Stimulated activated CD8-positive, alpha-beta memory T cell treated with anti-CD3 and anti-CD28 coated beads, Interleukin-7, amount 100 ng/mL, for 1 hour (primary cell): Measurements from ENCODE around the gene BAIAP2L2.
"Not testable (repeated sequence)": the region's sequence is repeated elsewhere in the genome, so short reads cannot be mapped to it uniquely, and the experiment has no call there.

Source experiments
- DNase-seq, 2 donors: peaks; one replicate each; pipeline ENCODE4 v3.0.0-alpha.2; 2020; ENCODE audit warnings: low read depth in 2 of 2

BAIAP2L2 gene, protein sequence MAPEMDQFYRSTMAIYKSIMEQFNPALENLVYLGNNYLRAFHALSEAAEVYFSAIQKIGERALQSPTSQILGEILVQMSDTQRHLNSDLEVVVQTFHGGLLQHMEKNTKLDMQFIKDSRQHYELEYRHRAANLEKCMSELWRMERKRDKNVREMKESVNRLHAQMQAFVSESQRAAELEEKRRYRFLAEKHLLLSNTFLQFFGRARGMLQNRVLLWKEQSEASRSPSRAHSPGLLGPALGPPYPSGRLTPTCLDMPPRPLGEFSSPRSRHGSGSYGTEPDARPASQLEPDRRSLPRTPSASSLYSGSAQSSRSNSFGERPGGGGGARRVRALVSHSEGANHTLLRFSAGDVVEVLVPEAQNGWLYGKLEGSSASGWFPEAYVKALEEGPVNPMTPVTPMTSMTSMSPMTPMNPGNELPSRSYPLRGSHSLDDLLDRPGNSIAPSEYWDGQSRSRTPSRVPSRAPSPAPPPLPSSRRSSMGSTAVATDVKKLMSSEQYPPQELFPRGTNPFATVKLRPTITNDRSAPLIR

DNA sequence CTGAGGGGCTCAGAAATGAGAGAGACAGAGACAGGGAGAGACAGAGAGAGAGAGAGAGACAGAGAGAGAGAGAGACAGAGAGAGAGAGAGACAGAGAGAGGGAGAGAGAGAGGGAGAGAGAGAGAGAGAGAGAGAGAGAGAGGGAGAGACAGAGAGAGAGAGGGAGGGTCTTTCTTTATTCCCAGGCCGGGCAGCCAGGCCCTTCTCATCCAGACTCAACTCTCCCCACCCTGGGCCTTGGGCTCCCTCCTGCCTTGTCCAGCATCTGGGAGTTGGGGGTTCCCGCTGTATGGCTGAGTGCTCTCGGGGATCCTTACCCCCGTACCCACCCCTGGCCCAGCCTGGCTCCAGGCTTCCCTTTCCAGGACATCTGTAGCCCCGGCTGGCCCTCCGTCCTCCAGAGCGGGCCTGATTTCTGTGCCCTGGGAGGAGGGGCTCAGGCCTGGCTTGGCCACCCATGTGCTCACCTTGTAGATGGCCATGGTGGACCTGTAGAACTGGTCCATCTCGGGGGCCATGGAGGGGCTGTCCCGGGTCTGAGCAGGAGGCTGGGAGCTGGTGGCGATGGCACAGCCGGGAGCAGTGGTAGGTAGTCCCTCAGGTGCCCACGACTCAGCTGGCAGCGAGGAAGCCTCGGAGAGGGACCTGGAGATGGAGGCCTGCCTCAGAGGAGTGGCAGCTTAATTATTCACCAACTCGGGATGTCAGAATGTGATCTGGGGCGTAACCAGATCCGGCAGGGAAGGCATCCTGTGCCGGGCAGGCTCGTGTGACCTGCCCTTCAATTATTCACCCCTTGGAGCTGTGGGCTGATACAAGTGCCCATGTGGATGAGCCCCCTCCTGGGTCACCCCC, at the start of gene BAIAP2L2:
BAIAP2L2 (minus strand) TSS at position 677 of the 855 bp plus-strand sequence; CDS start at position 518, 159 bp downstream.
- DNase-seq: no peak

DNA sequence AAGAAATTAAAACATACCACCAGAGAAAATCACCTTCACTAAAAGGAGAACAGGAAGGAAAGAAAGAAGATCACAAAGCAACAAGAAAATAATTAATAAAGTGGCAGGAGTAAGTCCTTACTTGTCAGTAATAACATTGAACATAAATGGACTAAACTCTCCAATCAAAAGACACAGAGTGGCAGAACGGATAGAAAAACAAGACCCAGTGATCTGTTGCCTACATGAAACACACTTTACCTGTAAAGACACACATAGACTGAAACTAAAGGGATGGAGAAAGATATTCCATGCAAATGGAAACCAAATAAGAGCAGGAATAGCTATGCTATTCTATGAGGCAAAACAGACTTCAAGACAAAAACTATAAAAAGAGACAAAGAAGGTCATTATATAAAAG, 45.2 kb upstream of the BAIAP2L2 start:
- no peak for DNase-seq

DNA sequence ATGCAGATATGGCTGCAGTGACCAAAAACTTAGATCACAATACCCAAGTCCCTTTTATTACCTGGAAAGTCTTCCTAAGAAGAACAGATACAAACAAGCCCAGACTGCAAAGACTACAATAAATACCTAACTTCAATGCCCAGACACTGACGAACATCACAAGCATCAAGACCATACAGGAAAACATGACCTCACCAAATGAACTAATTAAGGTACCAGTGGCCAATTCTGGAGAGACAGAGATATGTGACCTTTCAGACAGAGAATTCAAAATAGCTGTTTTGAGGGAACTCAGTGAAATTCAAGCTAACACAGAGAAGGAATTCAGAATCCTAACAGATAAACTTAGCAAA, 44.1 kb upstream of the BAIAP2L2 start:
- DNase-seq: not testable (repeated sequence)

DNA sequence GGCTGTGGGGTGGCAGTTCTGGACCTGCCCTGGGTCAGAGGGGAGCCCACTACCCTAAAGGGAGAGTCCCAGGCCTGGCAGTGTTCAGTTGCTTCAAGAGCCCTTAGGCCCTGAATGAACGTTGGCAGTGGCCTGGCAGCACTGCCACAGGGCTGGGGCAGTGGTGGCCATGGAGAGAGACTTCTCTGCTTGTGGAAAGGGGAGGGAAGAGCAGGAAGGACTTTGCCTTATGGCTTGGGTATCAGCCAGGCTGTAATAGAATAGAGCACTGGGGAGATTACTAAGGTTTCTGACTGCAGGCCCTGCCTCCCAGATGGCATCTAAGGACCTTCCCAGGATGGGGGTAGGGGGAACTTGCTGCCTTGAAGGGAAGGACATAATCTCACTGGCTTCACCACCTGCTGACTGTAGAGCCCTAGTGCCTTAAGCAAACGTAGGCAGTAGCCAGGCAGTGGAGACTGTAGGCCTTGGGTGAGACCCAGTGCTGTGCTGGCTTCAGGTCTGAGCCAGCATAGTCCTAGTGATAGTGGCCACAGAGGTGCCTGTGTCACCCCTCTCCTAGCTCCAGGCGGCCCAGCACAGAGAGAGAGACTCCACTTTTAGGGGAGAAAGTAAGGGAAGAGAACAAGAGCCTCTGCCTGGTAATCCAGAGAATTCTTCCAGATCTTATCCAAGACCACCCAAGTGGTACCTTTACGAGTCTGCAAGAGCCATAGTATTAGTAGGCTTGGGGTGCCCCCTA, 43.5 kb upstream of the BAIAP2L2 start:
- no peak for DNase-seq

DNA sequence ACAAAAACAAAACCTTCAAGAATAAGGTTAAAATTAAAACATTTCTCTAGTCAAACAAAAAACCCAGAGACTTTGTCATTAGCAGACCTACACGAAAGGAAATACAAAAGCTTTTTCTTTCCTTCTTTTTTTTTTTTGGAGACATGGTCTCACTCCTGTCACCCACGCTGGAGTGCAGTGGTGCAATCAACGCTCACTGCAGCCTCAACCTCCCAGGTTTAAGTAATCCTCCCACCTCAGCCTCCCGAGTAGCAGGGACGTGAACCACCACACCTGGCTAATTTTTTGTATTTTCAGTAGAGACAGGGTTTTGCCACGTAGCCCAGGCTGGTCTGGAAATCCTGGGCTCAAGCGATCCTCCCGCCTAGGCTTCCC, 40.6 kb upstream of the BAIAP2L2 start:
- no peak for DNase-seq

DNA sequence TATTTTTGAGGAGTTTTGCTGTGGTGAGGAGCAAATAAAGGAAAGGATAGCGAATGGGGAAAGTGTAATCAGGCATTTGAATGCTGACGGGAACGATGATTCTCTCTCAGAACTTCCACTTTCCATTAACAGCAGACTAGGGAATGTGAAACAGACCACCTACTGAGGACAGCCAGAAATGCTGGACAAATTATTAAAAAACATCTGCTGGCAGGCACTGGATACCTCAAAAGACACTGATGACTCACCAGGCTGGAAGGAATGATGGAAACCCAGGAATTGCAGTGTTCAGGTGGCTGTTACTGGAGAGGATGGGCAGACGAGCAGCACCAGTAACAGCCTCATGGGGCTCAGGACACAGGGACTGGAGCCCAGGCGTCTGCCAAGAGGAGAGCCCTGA, 37.8 kb upstream of the BAIAP2L2 start:
- no peak for DNase-seq

DNA sequence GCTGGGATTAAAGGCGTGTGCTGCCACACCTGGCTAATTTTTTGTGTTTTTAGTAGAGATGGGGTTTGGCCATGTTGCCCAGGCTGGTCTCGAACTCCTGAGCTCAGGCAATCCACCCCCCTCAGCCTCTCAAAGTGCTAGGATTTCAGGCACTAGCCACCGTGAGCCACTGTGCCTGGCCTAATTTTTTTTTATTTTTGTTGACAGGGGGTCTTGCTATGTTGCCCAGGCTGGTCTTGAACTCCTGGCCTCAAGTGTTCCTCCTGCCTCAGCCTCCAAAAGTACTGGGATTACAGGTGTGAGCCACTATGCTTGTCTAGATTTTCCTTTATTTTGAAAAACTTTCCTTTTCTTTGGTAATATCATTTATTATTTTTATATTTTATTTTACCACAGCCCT, 35.7 kb upstream of the BAIAP2L2 start:
- not testable (repeated sequence) for DNase-seq

DNA sequence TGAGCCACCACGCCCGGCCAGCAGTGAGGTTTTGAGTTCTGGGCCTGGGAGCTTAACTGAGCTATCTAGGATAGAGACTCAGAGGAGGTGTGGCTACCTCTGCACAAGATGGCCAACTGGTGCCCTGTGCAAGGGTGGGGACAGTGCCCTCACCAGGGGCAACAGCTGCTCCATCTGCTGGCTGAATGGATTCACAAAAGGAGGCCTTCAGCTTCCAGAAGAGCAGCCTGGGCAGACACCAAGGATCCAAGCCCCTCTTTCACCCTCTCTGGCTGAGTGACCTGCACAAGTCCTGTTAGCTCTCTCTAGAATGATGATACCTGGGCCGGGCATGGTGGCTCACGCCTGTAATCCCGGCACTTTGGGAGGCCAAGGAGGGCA, 33.5 kb upstream of the BAIAP2L2 start:
- no peak for DNase-seq

DNA sequence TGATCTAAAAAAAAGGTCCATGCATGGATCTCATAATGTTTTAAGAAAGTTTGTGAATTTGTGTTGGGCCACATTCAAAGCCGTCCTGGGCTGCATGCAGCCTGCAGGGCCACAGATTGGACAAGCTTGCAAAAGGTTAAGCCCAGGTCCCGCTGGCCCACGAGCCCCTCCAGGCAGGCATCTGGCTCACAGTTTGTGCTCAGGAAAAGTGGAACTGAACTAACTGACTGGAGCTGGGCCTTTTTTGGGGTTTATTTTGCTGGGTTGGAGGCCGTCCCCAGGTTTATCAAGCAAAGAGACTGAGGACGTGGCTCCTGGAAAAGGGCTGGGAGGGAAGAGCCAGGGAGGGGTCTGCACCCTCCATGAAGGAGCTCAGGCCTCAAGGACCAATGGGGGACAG, 32.1 kb upstream of the BAIAP2L2 start:
- no peak for DNase-seq

DNA sequence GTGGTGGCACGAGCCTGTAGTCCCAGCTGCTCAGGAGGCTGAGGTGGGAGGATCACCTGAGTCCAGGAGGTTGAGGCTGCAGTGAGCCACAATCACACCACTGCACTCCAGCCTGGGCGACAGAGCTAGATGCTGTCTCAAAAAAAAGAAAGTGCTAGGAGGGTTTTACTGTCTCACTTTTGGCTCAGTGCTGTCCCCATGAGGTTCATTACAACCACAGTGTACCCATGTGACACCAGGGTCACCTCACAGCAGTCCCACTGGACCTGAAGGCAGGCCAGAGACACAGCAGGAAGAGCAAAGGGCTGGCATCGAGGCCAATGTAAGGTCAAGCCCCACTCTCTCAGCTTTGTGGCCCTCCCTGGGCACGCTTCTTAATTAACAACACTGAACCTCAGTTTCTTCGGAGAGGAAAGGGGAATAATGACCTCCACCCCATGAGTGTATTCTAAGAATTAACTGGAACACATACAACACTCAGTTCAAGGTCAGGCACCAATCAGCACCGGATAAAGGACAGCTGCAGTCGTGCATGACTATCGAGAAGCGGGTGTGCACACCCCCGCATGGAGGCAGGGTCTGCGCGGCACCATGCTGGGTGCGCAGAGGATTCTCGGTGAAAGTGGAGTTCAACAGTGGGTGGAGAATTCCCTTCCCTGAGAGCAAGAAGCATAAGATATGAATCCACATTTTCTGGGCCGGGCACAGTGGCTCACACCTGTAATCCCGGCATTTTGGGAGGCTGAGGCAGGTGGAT, 30.9 kb upstream of the BAIAP2L2 start:
- no peak for DNase-seq

DNA sequence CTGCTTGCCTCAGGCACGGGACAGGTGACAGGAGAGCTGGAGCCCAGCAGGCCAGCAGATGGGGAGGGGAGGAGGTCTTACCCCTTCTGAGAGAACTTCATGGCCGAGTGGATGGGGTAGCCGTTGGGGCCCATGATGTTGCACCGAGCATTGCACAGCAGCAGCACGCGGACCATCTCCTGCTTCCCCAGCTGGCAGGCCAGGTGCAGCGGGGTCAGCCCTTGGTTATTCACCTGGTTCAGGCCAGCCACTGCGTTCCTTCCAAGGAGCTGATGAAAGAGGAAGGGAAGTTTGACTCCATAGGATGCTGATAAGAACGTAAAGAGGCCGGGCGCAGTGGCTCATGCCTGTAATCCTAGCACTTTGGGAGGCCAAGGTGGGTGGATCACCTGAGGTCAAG, 29.4 kb upstream of the BAIAP2L2 start:
- no peak for DNase-seq

DNA sequence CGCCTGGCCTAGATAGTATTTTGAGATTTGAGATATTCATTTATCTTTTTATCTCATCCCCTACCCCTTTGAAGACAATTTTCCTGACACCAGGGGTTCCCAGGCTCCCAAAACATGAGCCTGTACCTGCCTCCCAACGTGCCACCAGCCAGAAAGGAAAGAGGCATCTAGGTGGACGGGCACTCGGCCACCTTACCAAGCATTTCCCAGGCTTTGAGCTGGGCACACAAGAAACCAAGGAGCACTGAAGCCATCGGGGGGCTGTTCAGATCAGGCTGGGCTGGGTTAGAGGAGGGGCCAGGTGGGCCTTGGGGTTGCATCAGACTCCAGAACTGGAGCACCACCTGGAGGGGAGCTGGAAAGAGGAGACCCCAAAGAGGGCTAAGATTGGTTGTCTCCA, 28.5 kb upstream of the BAIAP2L2 start:
- DNase-seq: no peak

DNA sequence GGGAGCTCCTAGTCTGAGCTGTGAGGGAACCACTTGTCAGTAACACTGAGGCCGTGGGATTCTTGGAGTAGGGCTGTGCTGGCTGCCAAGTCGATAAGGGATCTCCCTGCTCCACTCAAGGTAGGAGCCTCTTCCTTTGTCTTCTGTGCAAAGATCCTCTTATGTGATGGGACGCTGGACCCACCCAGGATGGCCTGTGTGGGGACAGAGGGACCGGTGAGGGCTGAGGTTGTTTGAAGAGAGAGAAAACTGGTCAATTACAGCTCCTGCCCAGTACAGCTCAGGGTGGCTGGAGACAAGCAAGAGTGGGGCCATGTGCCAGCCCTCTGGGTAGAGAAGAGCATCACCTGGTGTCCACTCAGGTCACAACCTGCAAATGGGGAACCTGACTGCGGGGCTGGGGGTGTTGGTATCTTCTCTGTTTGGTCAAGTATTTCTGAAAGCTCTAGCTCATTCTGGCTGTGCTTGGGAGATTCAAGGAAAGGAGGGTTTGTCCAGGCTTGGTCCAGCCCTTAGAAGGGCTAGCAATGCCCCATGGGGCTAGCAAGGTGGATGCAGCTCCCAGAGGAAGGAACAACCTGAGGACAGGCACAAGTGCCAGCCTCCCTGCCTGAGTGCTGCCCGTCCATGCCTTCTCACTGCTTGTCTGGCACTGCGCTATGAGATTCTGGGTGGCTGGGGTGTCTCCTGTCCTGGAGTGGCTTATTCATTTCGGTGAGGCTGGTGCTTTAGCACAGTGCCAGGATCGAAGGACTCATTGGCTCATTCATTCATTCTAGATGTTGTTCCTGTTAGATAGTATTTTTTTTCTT, 27.6 kb upstream of the BAIAP2L2 start:
- no peak for DNase-seq

DNA sequence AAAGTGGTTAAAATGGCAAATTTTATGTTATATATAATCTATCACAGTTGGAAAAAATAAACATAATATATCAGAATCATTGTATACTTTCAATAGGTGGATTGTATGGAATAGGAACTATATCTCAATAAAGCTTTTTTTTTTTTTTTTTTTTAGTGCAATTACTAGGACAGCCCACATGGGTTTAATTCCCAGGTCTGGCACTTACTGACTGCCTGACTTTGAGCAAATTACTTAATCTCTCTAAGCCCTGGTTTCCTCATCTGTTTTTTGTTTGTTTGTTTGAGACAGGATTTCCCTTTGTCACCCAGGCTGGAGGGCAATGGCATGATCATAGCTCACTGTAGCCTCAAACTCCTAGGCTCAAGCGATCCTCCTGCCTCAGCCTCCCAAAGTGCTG, 26.1 kb upstream of the BAIAP2L2 start:
- no peak for DNase-seq

DNA sequence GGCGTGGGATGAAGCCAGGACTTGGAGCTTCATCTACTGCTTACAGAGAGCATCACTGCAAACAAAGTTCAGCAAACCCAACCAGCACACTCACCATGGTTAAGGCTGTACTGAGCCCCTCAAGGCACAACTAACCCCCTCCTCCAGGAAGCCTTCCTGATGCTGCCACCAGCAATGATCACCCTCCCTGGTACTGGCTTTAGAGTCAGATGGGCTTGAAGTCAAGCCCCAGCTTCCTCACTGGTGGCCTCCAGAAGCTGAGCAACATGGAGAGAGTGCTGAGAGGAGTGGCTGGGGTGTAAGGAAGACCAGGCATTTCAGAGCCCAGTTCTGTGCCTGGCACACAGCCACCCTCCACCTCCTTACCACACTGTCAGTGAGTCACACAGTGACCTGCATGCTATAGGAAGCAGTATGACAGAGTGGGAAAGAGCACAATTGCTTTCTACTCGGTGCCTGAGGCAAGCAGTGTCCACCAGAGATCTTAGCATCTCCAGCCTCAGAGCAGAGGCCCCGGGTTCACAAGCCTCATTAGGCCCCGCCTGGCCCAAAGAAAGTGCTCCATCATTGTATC, 24.7 kb upstream of the BAIAP2L2 start:
- DNase-seq: no peak

DNA sequence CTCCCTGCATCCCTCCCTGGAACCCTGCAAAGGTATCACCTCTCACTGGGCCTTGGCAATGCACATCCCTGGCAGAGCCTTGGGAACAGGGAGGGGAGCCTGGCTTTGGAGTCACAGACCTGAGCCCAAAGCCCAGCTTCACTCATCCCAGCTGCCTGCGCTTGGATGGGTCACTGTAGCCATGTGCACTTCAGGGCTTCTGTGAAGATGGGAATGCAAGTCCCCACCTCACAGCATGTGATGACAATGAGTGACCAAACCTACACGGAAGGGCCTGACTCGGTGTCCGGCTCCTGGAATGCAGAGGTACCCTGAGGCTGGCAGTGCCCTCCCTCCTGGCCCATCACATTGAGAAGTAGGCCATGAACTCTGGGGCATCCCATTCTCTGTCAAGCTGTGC, 22.8 kb upstream of the BAIAP2L2 start:
- DNase-seq: no peak

DNA sequence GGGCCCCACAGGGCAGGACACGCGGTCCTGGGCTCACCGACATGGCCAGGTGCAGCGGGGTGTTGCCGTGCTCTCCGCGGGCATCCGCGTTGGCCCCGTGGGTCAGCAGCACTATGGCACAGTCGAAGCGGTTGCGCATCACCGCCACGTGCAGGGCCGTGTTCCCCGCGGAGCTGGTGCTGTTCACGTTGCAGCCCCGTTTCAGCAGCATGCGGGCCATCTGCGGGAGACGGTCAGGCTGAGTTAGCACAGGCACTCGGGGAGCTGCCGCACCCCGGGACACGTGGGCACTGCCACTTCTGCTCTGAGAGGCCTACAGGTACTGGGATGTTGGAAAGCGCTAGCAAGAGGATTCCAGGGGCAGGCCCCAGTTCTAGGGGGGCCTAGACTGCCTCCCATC, 22.3 kb upstream of the BAIAP2L2 start:
- no peak for DNase-seq

DNA sequence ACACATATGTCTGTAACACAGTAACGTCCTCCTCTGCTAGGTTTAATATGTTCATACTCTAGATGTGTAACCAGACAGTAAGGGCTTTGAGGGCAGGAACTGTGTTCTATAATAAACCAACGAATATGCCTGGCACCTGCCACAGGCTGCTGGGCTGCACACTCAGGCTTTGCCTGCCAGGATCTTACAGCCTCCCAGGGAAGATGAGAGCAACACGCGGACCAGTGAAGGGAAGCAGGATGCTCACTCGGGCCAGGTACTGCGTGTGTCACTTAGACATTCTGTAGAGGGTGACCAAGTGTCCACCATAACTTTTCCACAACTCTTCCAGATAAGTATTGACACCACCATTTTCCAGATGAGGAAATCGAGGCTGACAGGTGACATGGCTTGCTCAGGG, 21.7 kb upstream of the BAIAP2L2 start:
- DNase-seq: no peak

DNA sequence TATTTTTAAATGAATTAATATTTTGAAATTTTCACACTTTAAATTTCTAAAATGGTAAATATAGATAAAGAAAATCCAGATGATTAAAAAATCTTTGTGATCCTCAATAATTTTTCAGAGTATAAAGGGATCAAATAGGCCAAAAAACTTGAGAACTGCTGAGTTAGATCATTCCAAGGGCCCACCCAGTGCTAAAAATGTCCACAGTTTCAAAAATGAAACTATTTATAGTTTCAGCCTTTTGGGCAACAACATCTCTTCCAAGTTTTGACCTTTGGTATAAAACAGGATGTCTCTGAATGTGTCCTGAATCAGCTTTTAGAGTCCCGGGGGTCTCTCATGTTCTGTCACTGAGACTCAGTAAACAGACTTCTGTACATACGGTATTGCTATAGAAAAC, 20.9 kb upstream of the BAIAP2L2 start:
- DNase-seq: no peak

DNA sequence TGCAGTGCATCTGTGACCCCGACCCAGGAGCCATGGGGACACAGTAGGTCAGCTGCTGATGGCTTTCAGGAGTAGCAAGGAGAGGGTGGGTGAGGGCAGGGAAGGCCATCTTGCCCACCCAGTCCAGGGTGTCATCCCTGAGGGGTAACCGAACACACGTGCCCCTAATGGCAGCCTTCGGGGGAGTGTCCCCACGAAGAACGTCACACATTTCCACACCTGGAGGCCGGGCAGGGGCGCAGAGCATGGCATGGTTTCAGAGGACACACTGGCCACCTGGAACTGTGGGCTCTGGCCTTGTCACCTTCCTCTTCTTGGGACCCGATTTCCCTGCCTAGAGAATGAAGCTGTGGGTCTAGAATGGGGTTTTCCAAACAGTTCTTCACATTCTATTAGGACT, 19.4 kb upstream of the BAIAP2L2 start:
- no peak for DNase-seq
